ENCODE data around the gene TULP1.

The TULP1 gene

GRCh38 chr6:35550437-35550836, 37.7 kb upstream of the TULP1 start:
- no peak overlapping the region for H3K4me3 ChIP-seq (ENCODE audit: insufficient read depth in 1 of 2, low read depth in 1 of 2, low read length in 2 of 2)
- no peak overlapping the region for H3K4me2 ChIP-seq (ENCODE audit: low read length, poor library complexity, severe bottlenecking)
- no peak overlapping the region for H3K27ac ChIP-seq (ENCODE audit: low read length, poor library complexity, severe bottlenecking)
- DNase-seq, result no peak
- H2AK5ac ChIP-seq (ENCODE audit: low read length, severe bottlenecking), result no peak overlapping the region
- no peak overlapping the region for H2AFZ ChIP-seq (ENCODE audit: low read depth, low read length)
- H3K4me1 ChIP-seq (ENCODE audit: control insufficient read depth, insufficient read depth, low read depth, low read length), result no peaks in the 10 kb centered on the region
- H3K23ac ChIP-seq (ENCODE audit: low read length in 2 of 2), result no peak overlapping the region
- no peak overlapping the region for H2BK5ac ChIP-seq (ENCODE audit: low read depth, low read length, poor library complexity, severe bottlenecking)
- H3K9ac ChIP-seq (ENCODE audit: low read length), result no peak overlapping the region
- no peak overlapping the region for H3K14ac ChIP-seq (ENCODE audit: low read length in 2 of 2)
- no peak overlapping the region for H2BK120ac ChIP-seq (ENCODE audit: low read depth, low read length)
- no peak overlapping the region for H3K18ac ChIP-seq (ENCODE audit: low read depth in 1 of 2, low read length in 2 of 2)
- H2BK15ac ChIP-seq (ENCODE audit: low read depth, poor library complexity, severe bottlenecking), result no peak overlapping the region
- WGBS, result no CpG with 5 or more reads among the region's 1 CpG
- no peak overlapping the region for H3K4ac ChIP-seq (ENCODE audit: low read depth in 1 of 2, low read length in 2 of 2)
- no peaks in the 10 kb centered on the region for H3K79me1 ChIP-seq (replicated peaks; ENCODE audit: low read length, poor library complexity, severe bottlenecking)
- no peak overlapping the region for H4K8ac ChIP-seq (ENCODE audit: low read length)
- no peak overlapping the region for H4K91ac ChIP-seq (ENCODE audit: low read length)
- H3K9me3 ChIP-seq (ENCODE audit: control insufficient read depth, low read length), result peaks cover 12% of the 10 kb centered on the region
- no peaks in the 10 kb centered on the region for H3K36me3 ChIP-seq (ENCODE audit: control insufficient read depth in 1 of 2, insufficient read depth in 2 of 2, low read depth in 1 of 2, low read length in 2 of 2)
- no peak overlapping the region for H2BK12ac ChIP-seq (ENCODE audit: low read length in 2 of 2)
- H3K27me3 ChIP-seq (ENCODE audit: control insufficient read depth in 1 of 2, insufficient read depth in 1 of 2, low read length in 2 of 2), result peaks cover 0 to 25% of the 10 kb centered on the region in 2 experiments

DNA sequence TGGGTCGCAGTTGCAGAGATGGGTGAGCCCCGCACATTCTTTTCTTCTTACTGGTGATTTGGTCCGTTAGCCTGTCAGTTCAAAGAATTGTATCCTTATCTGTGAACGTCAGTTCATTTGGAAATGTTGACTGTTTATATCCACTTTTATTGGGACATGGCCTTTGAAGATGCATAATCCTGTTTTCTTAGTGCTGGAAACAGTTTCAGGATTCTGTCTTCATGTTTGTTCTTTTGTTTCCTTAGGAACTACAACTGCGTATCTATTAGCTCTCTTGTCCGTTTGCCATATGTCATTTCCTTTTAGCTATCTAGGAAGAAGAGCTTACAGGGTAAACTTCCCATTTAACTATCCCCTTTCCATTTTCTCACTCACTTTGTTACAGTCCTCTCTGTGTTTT, 35.0 kb upstream of the TULP1 start:
- Histone ChIP-seq H3K4me3 (ENCODE audit: insufficient read depth in 1 of 2, low read depth in 1 of 2, low read length in 2 of 2) (no peak overlapping the region), H3K9me3 (ENCODE audit: control insufficient read depth, low read length) (peaks cover 12% of the 10 kb centered on the region), H3K23ac (ENCODE audit: low read length in 2 of 2) (no peak overlapping the region), H4K91ac (ENCODE audit: low read length) (no peak overlapping the region), H4K8ac (ENCODE audit: low read length) (no peak overlapping the region), H3K4me1 (ENCODE audit: control insufficient read depth, insufficient read depth, low read depth, low read length) (peaks cover 4% of the 10 kb centered on the region), H2BK5ac (ENCODE audit: low read depth, low read length, poor library complexity, severe bottlenecking) (no peak overlapping the region), H2BK12ac (ENCODE audit: low read length in 2 of 2) (no peak overlapping the region), H2BK15ac (ENCODE audit: low read depth, poor library complexity, severe bottlenecking) (no peak overlapping the region), H3K36me3 (ENCODE audit: control insufficient read depth in 1 of 2, insufficient read depth in 2 of 2, low read depth in 1 of 2, low read length in 2 of 2) (no peaks in the 10 kb centered on the region), H2AFZ (ENCODE audit: low read depth, low read length) (no peak overlapping the region), H3K4ac (ENCODE audit: low read depth in 1 of 2, low read length in 2 of 2) (no peak overlapping the region), H3K14ac (ENCODE audit: low read length in 2 of 2) (no peak overlapping the region), H2BK120ac (ENCODE audit: low read depth, low read length) (no peak overlapping the region), H3K4me2 (ENCODE audit: low read length, poor library complexity, severe bottlenecking) (no peak overlapping the region), H3K27ac (ENCODE audit: low read length, poor library complexity, severe bottlenecking) (no peak overlapping the region), H2AK5ac (ENCODE audit: low read length, severe bottlenecking) (no peak overlapping the region), H3K9ac (ENCODE audit: low read length) (no peak overlapping the region), H3K18ac (ENCODE audit: low read depth in 1 of 2, low read length in 2 of 2) (no peak overlapping the region), H3K27me3 (ENCODE audit: control insufficient read depth in 1 of 2, insufficient read depth in 1 of 2, low read length in 2 of 2) (peaks cover 0 to 39% of the 10 kb centered on the region in 2 experiments), H3K79me1 (replicated peaks; ENCODE audit: low read length, poor library complexity, severe bottlenecking) (no peaks in the 10 kb centered on the region)
- DNase-seq, result no peak
- 64% methylated on average over 6 of the region's 6 CpGs for WGBS

- Histone ChIP-seq H3K4ac (ENCODE audit: low read depth in 1 of 2, low read length in 2 of 2) (no peak overlapping the region), H3K23ac (ENCODE audit: low read length in 2 of 2) (no peak overlapping the region), H2BK15ac (ENCODE audit: low read depth, poor library complexity, severe bottlenecking) (no peak overlapping the region), H2BK5ac (ENCODE audit: low read depth, low read length, poor library complexity, severe bottlenecking) (no peak overlapping the region), H4K91ac (ENCODE audit: low read length) (no peak overlapping the region), H3K14ac (ENCODE audit: low read length in 2 of 2) (no peak overlapping the region), H3K79me1 (replicated peaks; ENCODE audit: low read length, poor library complexity, severe bottlenecking) (no peaks in the 10 kb centered on the region), H2BK120ac (ENCODE audit: low read depth, low read length) (no peak overlapping the region), H3K27ac (ENCODE audit: low read length, poor library complexity, severe bottlenecking) (no peak overlapping the region), H3K9me3 (ENCODE audit: control insufficient read depth, low read length) (peaks cover 5% of the 10 kb centered on the region), H2BK12ac (ENCODE audit: low read length in 2 of 2) (no peak overlapping the region), H3K27me3 (ENCODE audit: control insufficient read depth in 1 of 2, insufficient read depth in 1 of 2, low read length in 2 of 2) (peaks cover 0 to 34% of the 10 kb centered on the region in 2 experiments), H3K18ac (ENCODE audit: low read depth in 1 of 2, low read length in 2 of 2) (no peak overlapping the region), H4K8ac (ENCODE audit: low read length) (no peak overlapping the region), H3K4me1 (ENCODE audit: control insufficient read depth, insufficient read depth, low read depth, low read length) (peaks cover 4% of the 10 kb centered on the region), H3K4me3 (ENCODE audit: insufficient read depth in 1 of 2, low read depth in 1 of 2, low read length in 2 of 2) (no peak overlapping the region), H3K9ac (ENCODE audit: low read length) (no peak overlapping the region), H3K36me3 (ENCODE audit: control insufficient read depth in 1 of 2, insufficient read depth in 2 of 2, low read depth in 1 of 2, low read length in 2 of 2) (no peaks in the 10 kb centered on the region), H2AFZ (ENCODE audit: low read depth, low read length) (no peak overlapping the region), H2AK5ac (ENCODE audit: low read length, severe bottlenecking) (no peak overlapping the region), H3K4me2 (ENCODE audit: low read length, poor library complexity, severe bottlenecking) (no peak overlapping the region)
- DNase-seq, result no peak
- WGBS, result 53% methylated on average over 10 of the region's 13 CpGs
Measured at GRCh38 chr6:35544769-35545361, 32.2 kb upstream of the TULP1 start.

- peaks cover 0 to 34% of the 10 kb centered on the region in 2 experiments for H3K27me3 ChIP-seq (ENCODE audit: control insufficient read depth in 1 of 2, insufficient read depth in 1 of 2, low read length in 2 of 2)
- no peaks in the 10 kb centered on the region for H3K36me3 ChIP-seq (ENCODE audit: control insufficient read depth in 1 of 2, insufficient read depth in 2 of 2, low read depth in 1 of 2, low read length in 2 of 2)
- no peak overlapping the region for H2BK15ac ChIP-seq (ENCODE audit: low read depth, poor library complexity, severe bottlenecking)
- no peak overlapping the region for H3K4ac ChIP-seq (ENCODE audit: low read depth in 1 of 2, low read length in 2 of 2)
- no peak overlapping the region for H3K23ac ChIP-seq (ENCODE audit: low read length in 2 of 2)
- H2AFZ ChIP-seq (ENCODE audit: low read depth, low read length), result no peak overlapping the region
- no peak overlapping the region for H2BK12ac ChIP-seq (ENCODE audit: low read length in 2 of 2)
- no peak overlapping the region for H3K4me3 ChIP-seq (ENCODE audit: insufficient read depth in 1 of 2, low read depth in 1 of 2, low read length in 2 of 2)
- no peak overlapping the region for H2AK5ac ChIP-seq (ENCODE audit: low read length, severe bottlenecking)
- H3K79me1 ChIP-seq (replicated peaks; ENCODE audit: low read length, poor library complexity, severe bottlenecking), result no peaks in the 10 kb centered on the region
- 89% methylated on average over 12 of the region's 16 CpGs for WGBS
- no peak overlapping the region for H3K9ac ChIP-seq (ENCODE audit: low read length)
- H4K8ac ChIP-seq (ENCODE audit: low read length), result no peak overlapping the region
- DNase-seq, result no peak
- no peak overlapping the region for H3K4me2 ChIP-seq (ENCODE audit: low read length, poor library complexity, severe bottlenecking)
- H3K14ac ChIP-seq (ENCODE audit: low read length in 2 of 2), result no peak overlapping the region
- no peak overlapping the region for H2BK120ac ChIP-seq (ENCODE audit: low read depth, low read length)
- peaks cover 9% of the 10 kb centered on the region for H3K9me3 ChIP-seq (ENCODE audit: control insufficient read depth, low read length)
- H3K18ac ChIP-seq (ENCODE audit: low read depth in 1 of 2, low read length in 2 of 2), result no peak overlapping the region
- H3K4me1 ChIP-seq (ENCODE audit: control insufficient read depth, insufficient read depth, low read depth, low read length), result peaks cover 4% of the 10 kb centered on the region
- no peak overlapping the region for H3K27ac ChIP-seq (ENCODE audit: low read length, poor library complexity, severe bottlenecking)
- H4K91ac ChIP-seq (ENCODE audit: low read length), result no peak overlapping the region
- no peak overlapping the region for H2BK5ac ChIP-seq (ENCODE audit: low read depth, low read length, poor library complexity, severe bottlenecking)
Measured at GRCh38 chr6:35543459-35544193, 30.9 kb upstream of the TULP1 start.
